ENCODE measurements around the gene TGIF1.
"Not testable (repeated sequence)": the region's sequence is repeated elsewhere in the genome, so short reads cannot be mapped to it uniquely, and the experiment has no call there.

The TGIF1 gene

DNA sequence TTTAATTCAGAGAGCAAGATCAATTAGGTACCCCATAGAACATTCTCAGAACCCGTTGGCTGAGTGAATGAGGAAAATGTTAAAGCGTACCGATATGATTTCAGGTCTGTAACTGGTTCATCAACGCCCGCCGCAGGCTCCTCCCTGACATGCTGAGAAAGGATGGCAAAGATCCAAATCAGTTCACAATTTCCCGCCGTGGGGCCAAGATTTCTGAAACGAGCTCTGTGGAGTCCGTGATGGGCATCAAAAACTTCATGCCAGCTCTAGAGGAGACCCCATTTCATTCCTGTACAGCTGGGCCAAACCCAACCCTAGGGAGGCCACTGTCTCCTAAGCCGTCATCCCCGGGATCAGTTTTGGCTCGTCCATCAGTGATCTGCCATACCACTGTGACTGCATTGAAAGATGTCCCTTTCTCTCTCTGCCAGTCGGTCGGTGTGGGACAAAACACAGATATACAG, 7.3 kb downstream of the TGIF1 start:
- DNase-seq = no peak

DNA sequence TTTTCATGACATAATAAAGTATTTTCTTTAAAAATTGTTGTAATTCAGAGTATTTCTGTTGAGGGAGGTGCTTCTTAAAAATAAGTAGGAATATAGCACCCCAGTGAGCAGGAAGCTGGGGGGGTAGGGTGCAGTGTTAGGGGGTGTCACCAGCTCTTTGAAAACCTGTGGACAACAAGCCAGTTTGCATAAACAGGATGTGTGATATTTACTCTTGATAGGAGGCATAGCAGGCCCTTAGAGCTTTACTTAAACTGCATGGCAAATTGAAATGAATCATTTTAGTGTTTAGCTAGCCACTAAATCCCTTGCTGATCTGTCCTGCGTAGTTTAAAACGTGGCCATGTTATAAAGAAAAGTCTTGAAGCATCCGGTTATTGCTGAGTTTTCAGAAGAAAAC, 8.4 kb downstream of the TGIF1 start:
- peak; percentile 54 for DNase-seq

DNA sequence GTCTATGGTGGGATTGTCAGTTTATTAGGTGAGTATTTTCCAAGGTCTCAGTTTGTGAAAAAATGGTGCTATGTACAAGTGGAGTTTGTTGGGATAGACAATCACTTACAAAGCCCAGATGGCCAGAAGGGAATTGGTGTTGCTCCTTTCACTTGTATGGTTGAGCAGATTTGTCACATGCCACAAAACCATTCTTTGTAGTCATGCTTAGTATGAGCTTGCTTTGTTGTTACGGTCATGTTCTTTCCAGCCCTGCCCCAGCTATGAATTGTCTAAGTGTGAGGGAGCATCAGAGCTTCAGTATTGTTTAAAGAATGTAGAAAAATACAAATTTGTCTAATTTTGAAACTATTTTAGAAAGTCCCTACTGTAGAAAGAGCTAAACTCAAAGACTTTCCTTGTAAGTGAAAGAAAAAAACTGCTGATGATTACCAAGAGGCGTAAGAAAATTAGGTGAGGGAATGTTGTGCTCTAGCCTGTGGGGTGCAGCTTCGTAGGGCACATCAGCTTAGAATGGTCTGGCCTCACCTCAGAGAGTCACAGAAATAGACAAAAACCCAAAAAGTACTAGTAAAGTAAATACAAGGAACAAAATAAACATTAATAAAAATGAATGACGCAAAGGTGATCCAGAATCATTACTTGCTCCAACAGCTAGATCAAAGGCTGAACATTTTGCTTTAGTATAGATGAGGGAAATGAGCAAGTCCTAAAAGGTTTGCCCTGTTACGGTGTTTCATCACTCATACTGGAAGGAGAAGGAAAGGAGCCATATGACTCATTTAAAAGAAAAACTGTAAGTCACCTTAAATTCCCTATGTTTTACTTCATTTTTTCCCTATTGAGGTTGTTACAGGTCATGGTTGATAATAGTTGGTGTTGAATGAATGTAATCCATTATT, 9.2 kb downstream of the TGIF1 start:
- peak; percentile 25 for DNase-seq

DNA sequence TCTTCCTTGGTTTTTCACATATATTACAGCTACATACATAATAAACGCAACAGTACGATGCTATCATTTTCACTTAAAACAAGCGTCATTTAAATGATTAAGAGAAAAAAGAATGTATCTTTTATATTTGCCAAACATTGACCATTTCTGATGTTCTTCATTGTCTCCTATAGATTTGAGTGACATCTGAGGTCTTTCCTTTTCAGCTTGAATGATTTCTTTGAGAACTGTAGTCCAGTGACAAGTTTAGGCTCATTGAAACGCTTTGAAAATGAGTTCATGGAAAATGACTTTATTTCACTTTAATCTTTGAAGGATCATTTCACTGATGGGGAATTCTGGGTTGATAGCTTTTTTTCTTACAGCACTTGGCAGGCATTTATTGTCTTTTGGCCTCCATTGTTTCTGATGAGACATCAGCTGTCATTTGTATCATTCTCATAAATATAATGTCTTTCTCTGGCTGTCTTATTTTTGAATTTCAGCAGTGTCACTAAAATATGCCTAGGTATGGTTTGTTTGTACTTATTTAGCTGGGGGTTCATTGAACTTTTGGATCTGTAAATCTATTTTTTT, 10.9 kb downstream of the TGIF1 start:
- no peak for DNase-seq

DNA sequence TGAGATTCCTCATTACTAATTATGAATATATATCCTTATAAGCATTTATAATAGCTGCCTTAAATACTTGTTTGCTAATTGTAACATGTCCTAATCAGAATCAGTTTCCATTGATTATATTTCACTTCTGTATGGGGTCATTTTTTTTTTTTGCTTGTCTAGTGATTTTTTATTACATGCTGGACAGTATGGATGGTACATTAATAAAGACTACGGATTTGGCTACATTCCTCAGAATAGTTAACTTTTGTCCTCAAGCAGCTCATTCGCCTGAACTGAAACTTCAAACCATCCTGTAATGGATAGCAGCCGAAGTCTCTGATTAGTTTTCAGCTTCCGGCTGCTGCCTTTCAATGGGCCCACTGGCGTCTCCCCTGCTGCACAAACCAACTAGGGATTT, 11.7 kb downstream of the TGIF1 start:
- no peak for DNase-seq

DNA sequence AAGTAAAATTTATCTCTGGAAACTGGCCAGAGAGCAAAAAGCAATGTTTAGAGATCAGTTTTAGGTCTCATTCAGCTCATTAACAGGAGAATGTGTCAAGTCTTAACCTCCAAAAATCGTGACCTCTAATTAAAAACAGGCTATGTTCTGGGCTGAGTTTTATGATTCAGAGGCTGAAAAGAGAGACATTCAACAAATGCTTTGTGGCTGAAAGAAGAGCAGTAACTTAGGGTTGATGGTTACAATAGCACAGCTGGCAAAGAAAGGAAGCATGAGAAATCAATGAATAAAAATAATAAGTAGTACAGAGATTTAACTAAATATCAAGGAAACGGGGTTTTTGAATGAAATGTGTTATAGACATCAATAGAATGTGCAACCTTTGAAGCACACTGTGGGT, 13.1 kb downstream of the TGIF1 start:
- DNase-seq = no peak

DNA sequence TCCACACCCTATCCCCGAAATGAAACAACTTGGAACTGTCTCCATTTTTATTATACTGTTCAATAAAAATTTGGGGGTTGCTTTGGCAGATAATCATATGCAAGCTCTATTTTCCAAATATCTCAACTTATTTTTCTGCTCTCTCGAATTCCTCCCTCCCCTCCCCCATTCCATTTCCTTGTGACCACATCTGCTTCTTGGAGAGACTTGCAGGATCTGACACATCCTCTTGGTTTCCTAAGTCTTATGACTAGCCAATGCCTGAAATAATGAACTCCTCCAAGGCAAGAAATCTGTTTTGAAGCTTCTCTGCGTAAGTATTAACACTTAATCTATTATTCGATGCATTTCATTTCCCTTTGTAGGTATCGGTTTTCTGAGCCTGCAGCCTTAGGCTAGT, 16.1 kb downstream of the TGIF1 start:
- DNase-seq = no peak

DNA sequence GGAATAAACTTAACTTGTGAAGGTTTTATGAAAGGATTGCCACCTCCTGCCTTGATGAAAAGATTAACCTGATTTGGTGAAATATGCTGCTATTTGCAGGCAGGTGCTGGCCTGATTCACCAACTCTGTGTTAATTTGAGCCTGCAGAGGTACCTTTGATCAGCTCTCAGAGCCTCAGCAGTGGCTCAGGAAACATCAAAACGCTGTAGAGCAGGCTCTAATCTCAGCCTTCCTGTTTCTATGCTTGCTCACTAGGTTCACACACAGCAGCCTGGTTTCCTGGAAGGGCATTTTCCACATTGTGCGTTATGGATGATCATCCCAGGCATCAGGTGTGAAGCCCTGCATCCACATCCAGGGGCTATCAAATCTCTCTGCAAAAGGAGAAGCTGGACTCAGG, 16.9 kb downstream of the TGIF1 start:
- DNase-seq = no peak

DNA sequence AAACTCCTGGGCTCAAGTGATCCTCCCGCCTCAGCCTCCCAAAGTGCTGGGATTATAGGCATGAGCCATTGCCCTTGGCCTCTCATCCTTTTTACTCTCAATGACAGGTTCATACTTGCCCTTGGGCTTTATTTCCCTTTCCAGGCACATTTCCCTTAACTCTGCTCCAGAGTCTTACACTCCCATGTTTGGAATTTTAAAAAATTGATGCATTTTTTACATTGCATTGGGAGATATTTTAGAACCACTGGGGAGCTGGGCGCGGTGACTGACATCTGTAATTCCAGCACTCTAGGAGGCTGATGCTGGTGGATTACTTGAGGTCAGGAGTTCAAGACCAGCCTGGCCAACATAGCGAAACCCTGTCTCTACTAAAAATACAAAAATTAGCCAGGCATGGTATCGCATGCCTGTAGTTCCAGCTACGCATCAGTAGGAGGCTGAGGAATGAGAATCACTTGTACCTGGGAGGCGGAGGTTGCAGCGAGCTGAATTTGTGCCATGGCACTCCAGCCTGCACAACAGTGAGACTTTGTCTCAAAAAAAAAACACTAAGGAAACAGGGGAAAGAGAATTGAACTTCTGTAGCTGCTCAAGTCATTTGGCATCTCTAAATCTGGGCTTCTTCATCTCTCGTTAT, 18.2 kb downstream of the TGIF1 start:
- DNase-seq = no peak

DNA sequence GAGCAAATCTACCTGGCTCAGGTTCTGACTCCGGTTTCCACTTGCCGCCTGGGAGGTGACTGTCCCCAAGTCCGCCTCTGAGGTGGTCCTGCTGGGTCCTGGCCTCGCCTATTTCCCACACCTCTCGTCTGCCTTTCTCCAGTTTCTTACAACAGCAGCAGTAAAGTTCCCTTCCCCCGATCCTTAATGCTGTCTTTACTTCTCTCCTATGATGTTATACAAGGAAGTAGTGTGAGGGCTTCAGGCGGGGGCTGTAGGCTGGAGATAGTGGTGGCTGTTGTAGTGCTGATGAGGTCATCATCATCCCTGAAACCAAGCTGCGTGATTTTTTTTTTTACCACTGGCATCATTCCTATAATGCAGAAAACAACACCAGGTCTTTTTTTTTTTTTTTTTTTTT, 18.9 kb downstream of the TGIF1 start:
- no peak for DNase-seq

DNA sequence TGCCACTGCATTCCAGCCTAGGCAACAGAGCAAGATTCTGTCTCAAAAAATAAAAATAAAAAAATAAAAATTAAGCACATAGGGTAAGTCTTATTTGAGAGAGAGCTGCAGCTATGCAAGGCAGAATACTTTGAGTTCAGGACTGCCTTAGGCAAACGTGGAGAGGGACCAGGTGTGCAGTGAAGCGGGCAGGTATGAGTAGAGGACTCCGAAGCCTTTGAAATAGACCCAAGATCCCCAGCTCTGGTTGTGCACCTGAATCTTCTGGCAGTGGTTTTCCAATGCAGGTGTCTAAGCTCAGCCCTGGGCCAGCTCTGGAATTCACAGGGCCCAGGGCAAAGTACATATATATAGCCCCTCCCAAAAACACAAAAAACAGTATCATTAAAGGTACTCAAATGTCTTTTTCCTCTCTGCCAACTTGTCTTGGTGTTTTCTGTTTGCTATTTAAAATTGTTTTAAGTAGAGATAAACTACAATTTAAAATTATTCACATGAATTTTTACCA, 21.2 kb downstream of the TGIF1 start:
- no peak for DNase-seq

DNA sequence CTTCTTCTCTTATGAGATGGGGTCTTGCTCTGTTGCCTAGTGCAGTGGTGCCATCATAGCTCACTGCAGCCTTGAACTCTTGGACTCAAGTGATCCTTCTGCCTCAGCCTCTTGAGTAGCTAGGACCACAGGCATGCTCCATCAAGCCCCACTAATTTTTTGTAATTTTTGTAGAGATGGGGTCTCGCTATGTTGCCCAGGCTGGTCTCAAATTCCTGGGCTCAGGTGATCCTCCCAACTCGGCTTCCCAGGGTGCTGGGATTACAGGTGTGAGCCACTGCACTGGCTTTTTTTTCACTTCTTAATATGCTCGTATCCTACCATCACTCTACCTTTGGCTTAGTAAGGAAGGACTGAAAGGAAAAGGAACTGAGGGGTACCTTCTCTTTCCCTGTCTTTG, 22.1 kb downstream of the TGIF1 start:
- DNase-seq = not testable (repeated sequence)

DNA sequence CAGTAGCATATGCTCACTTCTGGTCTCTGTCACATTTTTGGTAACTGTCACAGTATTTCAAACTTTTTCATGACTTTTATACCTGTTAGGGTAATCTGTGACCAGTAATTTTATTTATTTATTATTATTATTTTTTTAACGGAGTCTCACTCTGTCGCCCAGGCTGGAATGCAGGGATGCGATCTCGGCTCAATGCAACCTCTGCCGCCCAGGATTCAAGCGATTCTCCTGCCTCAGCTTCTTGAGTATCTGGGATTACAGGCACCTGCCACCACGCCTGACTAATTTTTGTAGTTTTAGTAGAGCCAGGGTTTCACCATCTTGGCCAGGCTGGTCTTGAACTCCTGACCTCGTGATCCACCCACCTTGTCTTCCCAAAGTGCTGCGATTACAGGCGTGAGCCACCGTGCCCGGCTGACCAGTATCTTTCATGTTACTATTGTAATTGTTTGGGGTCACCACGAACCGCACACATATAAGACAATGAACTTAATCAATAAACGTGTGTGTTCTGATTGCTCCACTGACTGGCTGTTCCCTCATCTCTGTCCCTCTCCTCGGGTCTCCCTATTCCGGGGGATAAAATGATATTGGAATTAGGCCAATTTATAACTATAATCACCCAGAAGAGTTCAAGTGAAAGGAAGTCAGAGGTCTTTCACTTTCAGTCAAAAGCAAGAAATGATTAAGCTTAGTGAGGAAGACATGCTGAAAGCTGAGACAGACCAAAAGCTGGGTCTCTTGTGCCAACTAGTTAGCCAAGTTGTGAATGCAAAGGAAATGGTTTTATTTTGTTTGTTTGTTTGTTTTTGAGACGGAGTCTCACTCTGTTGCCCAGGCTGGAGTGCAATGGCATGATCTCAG, 22.9 kb downstream of the TGIF1 start:
- peak; percentile 8 for DNase-seq

DNA sequence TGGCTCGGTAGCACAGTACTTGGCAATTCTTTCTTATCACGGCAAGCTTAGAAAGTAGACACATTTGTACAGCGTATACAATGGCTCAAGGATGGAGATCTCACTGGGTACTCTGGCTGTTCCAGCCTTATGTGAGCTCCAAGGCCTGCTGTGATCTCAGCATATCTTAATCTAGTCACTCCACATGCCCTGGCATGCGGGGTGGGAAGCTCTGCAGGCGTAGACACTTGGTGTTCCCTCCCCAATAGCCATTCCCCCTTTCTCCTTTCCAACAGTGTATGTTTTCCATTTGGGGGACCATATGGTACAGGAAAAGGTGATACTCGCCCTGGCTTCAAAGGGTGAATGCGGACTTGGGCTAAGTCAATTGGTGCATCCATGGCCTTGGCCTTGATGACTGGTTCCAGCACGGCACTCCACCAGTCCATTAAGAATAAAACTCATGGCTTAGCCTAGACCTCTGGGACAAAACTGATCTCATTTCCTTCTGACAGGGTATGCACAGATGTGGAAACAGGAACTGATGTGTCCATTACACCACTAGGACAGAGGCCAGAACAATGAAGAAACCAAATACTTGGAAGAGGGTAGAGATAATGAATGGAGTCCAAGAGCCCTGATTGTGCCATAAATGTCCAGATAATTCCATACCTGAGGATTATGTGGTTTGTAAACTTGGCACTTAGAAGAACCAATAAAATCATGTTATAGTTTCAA, 28.4 kb downstream of the TGIF1 start:
- no peak for DNase-seq

DNA sequence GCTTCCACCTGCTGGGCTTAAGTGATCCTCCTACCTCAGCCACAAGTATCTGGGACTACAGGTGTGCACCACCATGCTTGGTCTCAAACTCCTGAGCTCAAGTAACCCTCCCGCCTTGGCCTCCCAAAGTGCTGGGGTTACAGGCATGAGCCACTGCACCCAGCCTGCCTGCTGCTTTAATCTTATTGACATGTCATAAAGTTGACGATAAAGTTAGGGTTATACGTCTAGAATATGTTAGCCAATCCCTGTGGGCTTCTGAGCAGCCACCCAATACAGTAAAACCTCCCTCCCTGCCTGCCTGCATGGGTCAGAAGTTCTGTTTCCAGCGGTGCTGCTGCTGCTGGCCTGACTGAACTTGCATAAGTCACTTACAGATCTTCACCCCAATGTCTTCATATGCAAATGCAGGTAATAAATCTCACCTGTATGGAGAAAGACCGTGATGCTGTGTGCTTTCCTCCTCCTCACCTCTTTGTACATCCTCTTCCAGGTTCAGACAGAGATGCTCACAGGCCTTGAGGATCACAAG, 30.1 kb downstream of the TGIF1 start:
- no peak for DNase-seq

DNA sequence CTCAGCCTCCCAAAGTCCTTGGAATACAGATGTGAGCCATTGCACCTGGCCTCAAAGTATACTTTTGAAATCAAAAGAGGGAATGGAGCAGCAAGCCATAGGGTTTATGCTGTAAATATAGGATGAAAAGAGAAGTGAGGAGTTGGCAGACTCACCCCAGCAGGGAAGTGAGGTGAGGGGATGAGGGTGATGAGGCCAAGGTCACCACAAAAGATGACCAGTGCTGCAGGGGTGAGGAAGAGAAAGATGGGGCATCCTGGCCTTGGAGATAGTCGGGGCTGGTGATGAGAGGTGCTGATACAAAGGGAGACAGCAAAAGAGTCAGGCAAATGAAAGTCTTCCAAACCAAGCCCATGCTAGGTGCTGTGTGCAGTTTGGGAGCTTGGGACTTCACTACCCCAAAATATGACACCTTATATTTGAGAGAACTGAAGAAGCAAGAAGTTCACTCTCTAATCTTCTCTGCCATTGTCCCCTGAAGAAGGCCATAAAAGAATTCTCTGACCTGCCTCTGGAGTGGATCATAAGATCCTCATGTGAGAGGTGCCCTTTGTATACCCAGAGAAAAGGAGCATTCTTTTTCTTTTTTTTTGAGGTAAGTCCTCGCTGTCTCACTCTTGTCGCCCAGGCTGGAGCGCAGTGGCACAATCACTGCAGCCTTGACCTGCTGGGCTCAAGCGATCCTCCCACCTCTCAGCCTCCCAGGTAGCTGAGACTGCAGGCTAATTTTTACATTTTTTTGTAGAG, 31.0 kb downstream of the TGIF1 start:
- DNase-seq = no peak

DNA sequence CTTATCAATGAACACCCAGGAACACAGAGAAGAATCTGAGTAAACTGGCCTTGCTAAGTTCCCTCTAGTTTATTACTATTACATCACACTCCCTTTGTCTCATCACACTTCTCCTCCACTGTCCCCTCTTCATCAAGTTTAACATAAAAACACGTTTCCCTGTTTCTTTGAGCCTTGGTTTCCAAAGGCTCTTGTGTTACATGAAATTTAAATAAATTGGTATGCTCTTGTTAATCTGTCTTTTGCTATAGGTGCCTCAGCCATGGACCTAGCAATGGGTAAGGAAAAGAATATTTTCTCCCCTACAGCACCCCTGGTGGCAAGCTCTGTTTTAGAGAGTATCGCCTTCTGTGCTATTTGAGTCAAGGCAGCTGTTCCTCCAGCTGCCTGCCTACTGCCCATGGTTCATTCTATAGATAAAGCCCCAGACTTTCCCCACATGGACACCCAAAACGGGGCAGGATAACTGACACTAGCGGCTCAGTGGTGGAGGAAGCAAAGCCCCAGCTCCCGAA, 31.8 kb downstream of the TGIF1 start:
- DNase-seq = peak; percentile 37

DNA sequence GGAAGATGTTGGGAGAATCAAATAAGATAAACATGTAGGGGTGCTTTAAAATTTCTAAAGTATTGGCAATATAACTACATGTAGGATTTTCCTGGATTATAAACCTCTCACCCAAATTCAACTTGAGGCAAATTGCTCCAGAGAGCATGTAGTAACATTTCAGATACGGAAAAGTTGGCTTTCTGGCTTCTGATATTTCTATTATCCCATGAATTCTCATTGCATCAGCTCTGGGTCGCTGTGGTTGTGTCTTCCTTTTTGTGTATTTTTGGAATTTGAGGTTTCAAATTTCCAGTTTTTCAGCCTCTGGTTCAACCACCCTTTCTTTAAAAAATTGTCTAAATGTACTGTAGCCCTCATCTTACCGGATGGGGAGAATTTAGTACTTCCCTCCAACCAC, 32.3 kb downstream of the TGIF1 start:
- no peak for DNase-seq

DNA sequence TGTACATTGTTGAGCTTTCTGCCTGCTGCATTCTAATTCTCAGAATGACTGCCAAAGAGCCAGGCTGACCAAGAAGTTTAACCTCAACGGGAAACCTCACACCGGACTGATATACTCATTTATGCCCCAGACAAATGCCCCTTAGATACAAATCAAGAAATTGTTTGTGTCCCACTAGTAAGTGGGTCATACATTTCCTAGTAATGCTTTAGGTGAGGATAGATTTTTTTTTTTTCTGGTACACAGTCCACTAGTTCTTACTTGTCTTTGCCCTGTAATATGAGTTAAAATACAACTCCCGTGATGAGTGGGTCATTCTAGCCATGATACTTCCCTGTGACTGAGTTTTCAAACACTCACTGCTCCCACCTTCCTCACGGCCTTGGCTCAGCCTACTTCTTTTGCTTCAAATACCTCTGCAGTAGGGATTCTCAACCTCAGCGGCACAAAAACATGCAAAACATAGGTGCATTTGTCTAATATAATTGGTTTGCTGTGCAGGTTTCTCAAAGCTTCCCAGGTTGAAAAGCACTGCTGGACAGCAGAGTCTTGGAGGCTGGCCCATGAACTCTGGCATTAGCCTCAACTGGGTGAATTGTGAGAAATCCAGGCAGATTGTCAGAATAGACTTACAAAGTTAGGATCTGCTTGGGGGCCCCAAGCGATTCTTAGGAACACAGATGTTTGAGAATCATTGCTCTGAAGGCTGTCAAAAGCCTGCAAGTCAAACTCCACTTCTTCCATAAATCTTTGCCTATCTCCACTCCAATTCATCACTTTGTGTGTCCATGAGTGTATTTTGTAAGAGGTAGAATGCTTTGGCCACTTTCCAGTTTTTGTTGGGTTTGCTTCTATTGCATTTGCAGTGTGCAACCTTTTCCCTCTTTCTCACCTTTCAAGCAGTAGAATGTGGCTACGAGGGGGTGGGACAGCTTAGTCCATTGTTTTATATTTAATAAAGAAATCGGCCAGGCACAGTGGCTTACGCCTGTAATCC, 35.5 kb downstream of the TGIF1 start:
- no peak for DNase-seq

DNA sequence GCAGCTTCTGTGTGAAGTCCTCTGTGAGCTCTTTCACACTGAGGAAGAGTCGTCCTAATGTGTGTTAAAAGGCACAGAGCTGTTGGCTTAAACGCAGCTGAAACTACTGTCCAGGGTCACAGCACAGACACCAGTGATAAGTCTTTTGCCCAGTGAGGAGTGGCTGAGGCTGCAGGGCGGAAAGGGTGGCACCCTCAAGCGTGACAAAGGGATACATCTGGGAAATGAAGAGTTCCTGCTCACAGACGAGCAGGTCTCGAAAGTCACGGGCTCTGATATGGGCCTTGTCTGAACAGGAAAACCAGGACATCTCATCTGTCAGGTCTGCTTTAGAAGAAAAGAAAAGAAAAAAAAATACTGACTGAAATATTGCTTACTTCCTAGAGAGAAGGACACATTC, 36.5 kb downstream of the TGIF1 start:
- DNase-seq = no peak

Measured in CD4-positive, alpha-beta T cell treated with Interleukin-21 for 1 hour (primary cell).